Effector memory CD8-positive, alpha-beta T cell (primary cell): Measurements from ENCODE around the gene AATF.

Experiments used
- ATAC-seq: fragments of 150-1000 bp; cut with Tn5 transposase; replicated peaks from 2 replicates; pipeline ENCODE4 v1.10.0; 2021; ENCODE audit warnings: mild to moderate bottlenecking, moderate library complexity
- DNase-seq, 3 experiments: peaks; one replicate each; pipeline ENCODE4 v3.0.0; 2021
- H3K27ac Mint-ChIP-seq, 2 donors: one replicate each; pipeline ENCODE4 v1.8.0; 2022; ENCODE audit warnings: mild to moderate bottlenecking in 2 of 2, mixed read lengths in 2 of 2, moderate library complexity in 2 of 2
- H3K27me3 Mint-ChIP-seq, 2 donors: one replicate each; pipeline ENCODE4 v1.8.0; 2022; ENCODE audit warnings: mixed read lengths in 2 of 2
- H3K36me3 Mint-ChIP-seq: one replicate; pipeline ENCODE4 v1.8.0; 2022; ENCODE audit warnings: mild to moderate bottlenecking, moderate library complexity, mixed read lengths; ENCODE audit not compliant: insufficient read depth
- H3K4me1 Mint-ChIP-seq, 2 donors: one replicate each; pipeline ENCODE4 v1.8.0; 2022; ENCODE audit warnings: low read depth in 2 of 2, mixed read lengths in 2 of 2
- H3K4me3 Mint-ChIP-seq, 2 donors: one replicate each; pipeline ENCODE4 v1.8.0; 2022; ENCODE audit warnings: mild to moderate bottlenecking in 2 of 2, mixed read lengths in 2 of 2, moderate library complexity in 2 of 2
- H3K9me3 Mint-ChIP-seq, 2 donors: one replicate each; pipeline ENCODE4 v1.8.0; 2022; ENCODE audit warnings: mixed read lengths in 2 of 2

The AATF gene

DNA sequence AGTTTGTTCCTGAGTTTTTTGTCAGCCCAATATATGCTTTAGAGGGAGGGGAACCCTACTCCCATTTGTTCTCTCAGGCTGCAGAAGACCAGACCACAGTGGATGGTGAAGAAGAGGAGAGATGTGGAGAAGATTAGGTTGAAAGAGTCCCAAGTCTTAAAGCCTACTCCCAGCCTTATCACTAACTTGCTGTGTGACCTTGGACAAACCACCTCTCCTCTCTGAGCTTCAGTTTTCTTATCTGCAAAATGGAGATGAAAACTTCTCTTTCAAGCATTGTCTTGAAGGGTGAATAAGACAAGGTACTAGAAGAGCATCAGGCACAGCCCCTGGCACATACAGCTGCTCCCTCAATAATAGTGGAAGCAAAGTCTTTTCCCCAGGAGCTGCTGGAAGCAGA lies 26.6 kb upstream of the AATF start:
- Mint-ChIP-seq H3K4me1 (no peaks in the 10 kb centered on the region), H3K27ac (no peak overlapping the region), H3K36me3 (peaks cover 2% of the 10 kb centered on the region), H3K4me3 (no peak overlapping the region), H3K9me3 (no peaks in the 10 kb centered on the region), H3K27me3 (peaks cover 41 to 87% of the 10 kb centered on the region in 2 donors)
- DNase-seq, result no peak
- no peak for ATAC-seq

DNA sequence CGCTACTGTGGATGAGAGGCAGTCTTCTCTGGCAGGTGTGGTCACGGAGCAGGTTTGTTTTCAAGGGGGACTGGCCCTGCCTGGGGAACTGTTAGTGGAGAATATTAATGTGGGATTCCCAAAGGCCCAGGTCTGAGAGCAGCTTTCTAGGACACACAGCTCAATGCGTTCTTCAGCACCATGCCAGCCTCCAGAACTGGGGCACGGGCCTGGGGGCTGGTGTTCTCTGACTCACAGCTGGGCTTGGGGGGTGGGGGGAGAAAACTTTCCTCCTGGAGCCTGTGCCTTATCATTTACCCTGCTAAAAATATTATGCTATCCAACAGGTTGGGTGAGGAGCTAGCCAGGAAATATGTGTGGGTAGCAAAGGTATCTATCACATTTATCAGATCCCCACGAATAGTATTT lies 24.9 kb upstream of the AATF start:
- Mint-ChIP-seq H3K4me1 (peaks cover 3 to 9% of the 10 kb centered on the region in 2 donors), H3K27ac (no peak overlapping the region), H3K36me3 (peaks cover 2% of the 10 kb centered on the region), H3K9me3 (no peaks in the 10 kb centered on the region), H3K27me3 (peaks cover 54 to 92% of the 10 kb centered on the region in 2 donors), H3K4me3 (no peak overlapping the region)
- ATAC-seq (no peak), DNase-seq (no peak)

DNA sequence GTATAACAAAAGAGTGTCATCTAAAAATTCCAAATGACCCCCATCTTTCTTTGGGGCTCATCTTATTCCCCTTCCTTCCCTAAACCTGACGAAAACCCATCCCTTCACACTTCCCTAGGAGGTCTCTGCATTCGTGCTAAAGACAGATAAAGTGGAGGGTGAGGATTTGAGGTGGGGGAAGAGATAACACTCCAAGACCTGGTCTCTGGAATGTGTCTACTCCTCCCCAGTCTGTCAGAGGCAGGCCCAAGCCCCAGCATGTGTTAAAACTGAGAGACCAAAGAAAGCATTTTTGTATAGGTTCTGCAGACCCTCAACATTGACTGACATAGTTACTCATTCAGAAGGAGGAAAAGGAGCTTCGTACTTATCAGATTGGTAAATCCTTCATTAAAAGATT lies 22.5 kb upstream of the AATF start:
- Mint-ChIP-seq H3K9me3 (no peaks in the 10 kb centered on the region), H3K27me3 (peaks cover 54 to 92% of the 10 kb centered on the region in 2 donors), H3K4me3 (no peak overlapping the region), H3K27ac (no peak overlapping the region), H3K36me3 (peaks cover 2% of the 10 kb centered on the region), H3K4me1 (peaks cover 3 to 10% of the 10 kb centered on the region in 2 donors)
- DNase-seq, result no peak
- ATAC-seq, result no peak

DNA sequence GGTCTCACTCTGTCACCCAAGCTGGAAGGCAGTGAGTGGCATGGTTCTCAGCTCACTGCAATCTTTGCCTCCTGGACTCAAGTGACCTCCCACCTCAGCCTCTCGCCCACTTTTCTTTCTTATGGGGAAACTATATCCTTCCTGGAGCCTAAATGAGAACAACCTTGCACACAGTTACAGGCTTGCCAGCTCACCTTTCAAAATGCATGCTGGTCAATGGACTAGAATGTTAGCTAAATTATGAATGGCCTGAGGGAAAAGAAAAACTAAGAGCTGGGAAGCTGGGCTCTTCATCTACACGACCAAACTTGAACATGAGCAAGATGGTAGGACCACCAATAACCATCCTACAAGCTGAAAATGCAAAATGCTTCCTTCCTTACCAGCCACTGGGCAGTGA lies 22.1 kb upstream of the AATF start:
- H3K27me3 Mint-ChIP-seq, result peaks cover 58 to 92% of the 10 kb centered on the region in 2 donors
- peaks cover 2% of the 10 kb centered on the region for H3K36me3 Mint-ChIP-seq
- DNase-seq (no peak), ATAC-seq (no peak)
- H3K9me3 Mint-ChIP-seq, result no peaks in the 10 kb centered on the region
- H3K4me1 Mint-ChIP-seq, result peaks cover 3 to 10% of the 10 kb centered on the region in 2 donors
- no peak overlapping the region for H3K4me3 Mint-ChIP-seq
- H3K27ac Mint-ChIP-seq, result no peak overlapping the region

DNA sequence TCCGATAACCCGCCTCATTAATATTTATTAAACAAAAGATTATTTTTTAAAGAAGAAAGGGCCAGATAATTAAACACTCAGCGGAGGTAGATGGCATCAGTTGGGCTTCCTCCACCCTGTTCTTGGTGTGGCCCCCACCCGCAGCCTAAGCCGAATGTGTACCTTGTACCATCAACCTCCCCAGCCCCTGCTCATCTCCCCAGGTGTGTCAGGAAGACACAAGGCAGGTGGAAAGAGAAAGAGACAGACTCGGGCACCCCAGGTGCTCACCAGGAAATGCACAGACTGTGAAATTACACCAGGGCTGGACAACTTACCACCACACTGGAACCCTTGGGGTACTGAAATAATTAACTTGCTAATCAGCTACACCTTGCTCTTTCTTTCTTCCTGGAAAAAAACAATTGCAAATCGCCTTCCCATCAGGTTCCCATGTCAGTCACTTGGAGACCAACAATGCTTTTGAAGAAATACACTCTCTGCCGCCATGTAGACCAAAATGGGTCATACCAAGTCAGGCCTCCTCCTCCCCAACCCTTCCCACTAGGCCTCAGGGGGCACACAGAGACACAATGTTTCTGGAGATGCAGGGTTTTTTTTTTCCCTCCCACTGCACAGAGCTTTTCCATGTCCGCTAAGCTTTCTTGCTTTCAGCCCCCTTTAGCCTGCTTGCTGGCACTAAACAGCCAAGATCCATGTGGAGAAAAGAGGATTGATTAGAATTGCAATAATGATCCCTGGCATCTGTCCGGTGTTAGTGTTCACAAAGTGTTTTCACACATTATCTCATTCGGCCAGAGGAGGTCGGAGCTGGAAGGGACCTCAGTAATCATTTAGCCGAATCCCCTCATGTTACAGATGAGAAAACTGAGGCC lies 20.0 kb upstream of the AATF start:
- Mint-ChIP-seq H3K4me1 (peaks cover 21 to 26% of the 10 kb centered on the region in 2 donors), H3K4me3 (peak overlapping the region in 1 of 2 donors; percentile 7), H3K27ac (no peak overlapping the region), H3K9me3 (no peaks in the 10 kb centered on the region), H3K27me3 (peaks cover 65 to 92% of the 10 kb centered on the region in 2 donors), H3K36me3 (peaks cover 11% of the 10 kb centered on the region)
- DNase-seq (no peak), ATAC-seq (no peak)

DNA sequence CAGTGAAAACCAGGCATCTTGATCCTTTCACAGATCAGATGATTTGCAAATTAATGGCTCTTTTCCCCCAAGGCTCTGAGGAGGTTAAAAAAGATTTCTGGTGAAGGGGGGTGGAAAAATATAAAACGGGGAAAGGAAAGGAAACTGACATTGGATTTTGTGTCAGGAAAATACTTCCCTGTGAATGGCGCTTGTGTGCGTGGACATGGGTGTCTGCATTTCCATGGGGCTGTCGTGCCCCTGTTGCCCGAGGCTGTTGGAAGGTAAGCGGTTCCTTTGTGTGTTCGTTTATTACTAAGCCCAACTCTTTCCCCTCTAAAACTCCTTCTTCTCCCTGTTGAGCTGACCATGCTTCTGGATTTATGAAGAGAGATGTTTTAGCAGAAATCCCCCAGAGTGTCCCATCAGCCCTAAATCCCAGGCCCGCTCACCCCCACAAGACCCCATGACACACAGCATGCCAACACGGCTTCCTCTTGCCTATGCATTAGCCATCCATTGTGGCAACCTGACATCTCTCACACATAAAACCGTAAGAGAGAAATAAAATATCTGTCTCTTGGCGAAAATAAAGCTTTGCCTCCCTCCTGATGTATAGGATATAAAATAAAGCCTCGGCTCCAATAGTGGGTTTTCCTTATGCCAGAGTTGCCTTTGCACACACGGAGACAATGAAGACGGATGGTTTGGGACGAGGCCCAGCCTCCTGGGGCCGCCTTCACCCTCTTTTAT lies 18.7 kb upstream of the AATF start:
- H3K27me3 Mint-ChIP-seq, result peaks cover 73 to 97% of the 10 kb centered on the region in 2 donors
- no peak overlapping the region for H3K27ac Mint-ChIP-seq
- DNase-seq (no peak), ATAC-seq (no peak)
- peaks cover 12% of the 10 kb centered on the region for H3K36me3 Mint-ChIP-seq
- no peaks in the 10 kb centered on the region for H3K9me3 Mint-ChIP-seq
- no peak overlapping the region for H3K4me3 Mint-ChIP-seq
- H3K4me1 Mint-ChIP-seq, result peaks cover 28 to 32% of the 10 kb centered on the region in 2 donors

DNA sequence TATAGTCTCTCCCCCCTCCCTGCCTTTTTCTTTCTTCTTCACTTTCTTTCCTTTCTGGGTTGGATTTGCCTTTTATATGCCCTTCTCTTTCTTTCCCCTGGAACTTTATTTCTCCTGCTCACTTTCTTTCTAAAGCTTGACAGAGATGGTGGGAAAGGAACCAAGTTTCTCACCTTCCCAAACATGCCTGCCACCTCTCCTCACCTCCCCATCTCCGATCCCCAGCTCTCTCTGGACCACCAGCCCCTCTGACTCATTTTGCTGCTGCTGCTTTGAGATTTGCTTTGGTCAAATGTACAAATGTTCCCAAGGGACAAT lies 18.2 kb upstream of the AATF start:
- H3K36me3 Mint-ChIP-seq, result peaks cover 13% of the 10 kb centered on the region
- no peaks in the 10 kb centered on the region for H3K9me3 Mint-ChIP-seq
- ATAC-seq, result no peak
- H3K4me3 Mint-ChIP-seq, result no peak overlapping the region
- no peak overlapping the region for H3K27ac Mint-ChIP-seq
- DNase-seq, result no peak
- peaks cover 33 to 37% of the 10 kb centered on the region in 2 donors for H3K4me1 Mint-ChIP-seq
- H3K27me3 Mint-ChIP-seq, result peaks cover 79 to 97% of the 10 kb centered on the region in 2 donors

DNA sequence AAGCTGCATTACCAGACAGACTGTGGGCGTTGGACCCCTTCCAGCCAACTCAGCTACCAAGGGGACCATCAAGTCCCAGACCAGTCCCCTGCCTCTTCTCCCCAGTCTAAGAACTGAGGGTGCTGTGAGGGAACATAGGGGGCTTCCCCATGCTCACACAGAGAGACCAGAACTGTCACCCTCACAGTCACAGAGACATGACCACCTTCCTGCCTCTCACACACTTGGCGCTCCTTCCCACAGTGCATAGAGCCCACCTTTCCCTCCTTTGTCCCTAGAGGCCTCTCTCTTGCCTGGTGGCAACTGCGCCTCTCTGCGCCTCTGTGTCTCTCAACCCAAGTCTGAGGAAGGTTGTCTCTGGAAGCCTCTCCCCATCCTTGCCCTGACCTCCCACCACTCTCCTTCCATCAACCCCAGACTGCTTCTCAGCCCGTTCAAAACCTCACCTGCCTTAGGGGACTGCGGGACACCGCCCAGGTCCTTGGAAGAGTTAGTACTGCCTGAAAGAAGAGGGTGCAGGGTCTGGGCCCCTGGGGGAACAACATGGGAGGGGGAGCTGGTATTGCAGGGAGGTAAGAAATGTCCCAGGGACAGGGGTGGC lies 17.6 kb upstream of the AATF start:
- no peak for DNase-seq
- no peak overlapping the region for H3K27ac Mint-ChIP-seq
- H3K36me3 Mint-ChIP-seq, result peaks cover 17% of the 10 kb centered on the region
- no peak for ATAC-seq
- peaks cover 85 to 98% of the 10 kb centered on the region in 2 donors for H3K27me3 Mint-ChIP-seq
- peaks cover 40 to 42% of the 10 kb centered on the region in 2 donors for H3K4me1 Mint-ChIP-seq
- H3K4me3 Mint-ChIP-seq, result peak overlapping the region in 1 of 2 donors; percentile 45
- H3K9me3 Mint-ChIP-seq, result no peaks in the 10 kb centered on the region

DNA sequence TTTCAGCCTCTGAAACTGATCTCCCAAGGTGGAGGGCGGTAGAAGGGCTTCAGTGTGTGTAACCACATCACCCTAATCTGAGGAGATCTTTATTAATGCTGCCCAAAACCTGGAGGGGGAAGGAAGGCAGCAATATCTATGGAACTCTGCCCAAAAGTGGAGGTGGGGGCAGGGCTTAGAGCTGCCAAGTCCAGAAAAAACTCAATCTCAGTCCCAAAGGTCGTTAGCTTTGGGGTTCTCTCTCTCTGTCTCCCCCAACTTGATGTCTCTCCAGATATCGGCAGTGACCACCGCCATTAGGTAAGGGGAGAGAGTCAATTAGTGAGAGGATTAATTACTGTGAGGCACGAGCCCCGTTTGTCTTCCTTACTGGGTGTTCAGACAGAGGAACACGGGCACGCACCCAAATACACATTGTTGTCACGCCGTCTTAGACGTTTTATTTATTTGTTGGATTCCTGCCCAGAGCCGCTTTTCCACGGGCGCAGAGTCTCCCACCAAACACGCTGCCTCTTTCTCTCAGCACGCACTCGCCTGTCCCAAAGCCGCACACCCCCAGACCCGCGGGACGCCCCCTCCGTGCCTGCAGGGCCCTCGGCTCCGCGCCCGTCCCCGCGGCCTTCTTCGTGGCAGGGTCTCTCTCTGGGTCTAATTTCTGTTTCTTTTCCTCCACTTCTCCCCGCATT lies 16.9 kb upstream of the AATF start:
- peaks cover 87 to 100% of the 10 kb centered on the region in 2 donors for H3K27me3 Mint-ChIP-seq
- ATAC-seq, result no peak
- peak overlapping the region; percentile 45 to 61 for H3K4me3 Mint-ChIP-seq
- peaks cover 41 to 43% of the 10 kb centered on the region in 2 donors for H3K4me1 Mint-ChIP-seq
- H3K27ac Mint-ChIP-seq, result no peak overlapping the region
- H3K36me3 Mint-ChIP-seq, result peaks cover 19% of the 10 kb centered on the region
- no peaks in the 10 kb centered on the region for H3K9me3 Mint-ChIP-seq
- DNase-seq, result peak in 1 of 3 experiments; percentile 11

DNA sequence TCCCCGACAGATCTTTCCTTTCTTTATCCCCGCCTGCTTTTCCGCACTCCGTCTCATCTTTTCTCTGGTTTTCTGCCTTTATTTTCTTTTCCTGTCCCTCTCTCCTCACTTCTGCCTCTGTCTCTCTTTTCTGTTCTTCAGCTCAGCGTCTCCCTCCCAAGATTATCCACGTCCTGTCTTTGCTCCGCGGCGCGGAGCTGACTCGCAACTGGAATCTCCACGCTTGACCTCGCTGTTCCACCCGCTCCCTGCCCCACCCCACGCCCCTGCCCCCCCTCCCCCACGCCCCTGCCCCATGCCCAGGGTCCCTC lies 16.4 kb upstream of the AATF start:
- peaks cover 44 to 47% of the 10 kb centered on the region in 2 donors for H3K4me1 Mint-ChIP-seq

DNA sequence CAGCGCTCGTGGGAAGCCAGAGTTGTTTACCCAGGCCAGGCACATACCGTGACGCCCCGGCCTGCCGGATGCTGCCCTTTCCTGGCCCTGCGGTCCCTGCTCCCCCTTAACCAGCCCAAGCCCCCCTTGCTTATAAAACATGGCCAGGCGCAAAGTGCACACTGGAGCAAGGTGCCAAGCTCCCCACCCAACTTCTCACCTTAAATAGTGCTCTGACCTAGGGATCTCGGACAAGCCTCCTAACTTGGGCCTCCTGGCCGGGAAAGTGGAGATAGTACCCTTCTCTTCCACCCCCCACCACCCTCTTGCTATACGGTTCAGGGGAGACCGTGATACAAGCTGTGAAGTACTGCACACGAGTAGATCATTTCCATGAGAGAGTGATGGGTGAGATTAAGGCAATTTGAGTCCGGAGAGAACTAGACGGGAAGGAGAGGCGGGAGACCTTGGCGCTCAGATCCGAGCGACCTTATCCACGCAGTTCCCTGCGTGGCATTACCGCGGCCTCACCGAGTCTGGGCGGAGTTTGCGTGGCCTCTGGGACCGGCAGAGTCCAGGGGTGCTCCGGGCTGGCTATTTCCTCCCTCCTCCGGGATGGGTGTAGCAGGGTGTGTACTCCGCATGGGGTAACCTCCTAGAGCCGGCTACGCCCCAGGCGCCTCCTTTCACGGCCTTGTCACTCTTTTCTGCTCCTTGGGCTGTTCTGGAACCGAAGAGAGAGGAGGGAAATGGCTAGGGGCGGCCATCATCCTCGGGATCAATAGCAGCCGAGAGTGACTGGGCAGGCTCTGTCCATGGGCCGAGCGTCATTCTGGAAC lies 15.9 kb upstream of the AATF start:
- no peak overlapping the region for H3K27ac Mint-ChIP-seq
- peaks cover 50 to 51% of the 10 kb centered on the region in 2 donors for H3K4me1 Mint-ChIP-seq
- ATAC-seq, result no peak
- peaks cover 90 to 100% of the 10 kb centered on the region in 2 donors for H3K27me3 Mint-ChIP-seq
- peaks cover 24% of the 10 kb centered on the region for H3K36me3 Mint-ChIP-seq
- H3K9me3 Mint-ChIP-seq, result no peaks in the 10 kb centered on the region
- DNase-seq, result no peak
- peak overlapping the region; percentile 45 to 61 for H3K4me3 Mint-ChIP-seq

More for the DNA sequence above, 16.4 kb upstream of the AATF start:
- peak overlapping the region; percentile 45 to 61 for H3K4me3 Mint-ChIP-seq
- ATAC-seq, result no peak
- H3K36me3 Mint-ChIP-seq, result peaks cover 21% of the 10 kb centered on the region
- H3K9me3 Mint-ChIP-seq, result no peaks in the 10 kb centered on the region
- H3K27ac Mint-ChIP-seq, result no peak overlapping the region
- no peak for DNase-seq
- H3K27me3 Mint-ChIP-seq, result peaks cover 90 to 100% of the 10 kb centered on the region in 2 donors

DNA sequence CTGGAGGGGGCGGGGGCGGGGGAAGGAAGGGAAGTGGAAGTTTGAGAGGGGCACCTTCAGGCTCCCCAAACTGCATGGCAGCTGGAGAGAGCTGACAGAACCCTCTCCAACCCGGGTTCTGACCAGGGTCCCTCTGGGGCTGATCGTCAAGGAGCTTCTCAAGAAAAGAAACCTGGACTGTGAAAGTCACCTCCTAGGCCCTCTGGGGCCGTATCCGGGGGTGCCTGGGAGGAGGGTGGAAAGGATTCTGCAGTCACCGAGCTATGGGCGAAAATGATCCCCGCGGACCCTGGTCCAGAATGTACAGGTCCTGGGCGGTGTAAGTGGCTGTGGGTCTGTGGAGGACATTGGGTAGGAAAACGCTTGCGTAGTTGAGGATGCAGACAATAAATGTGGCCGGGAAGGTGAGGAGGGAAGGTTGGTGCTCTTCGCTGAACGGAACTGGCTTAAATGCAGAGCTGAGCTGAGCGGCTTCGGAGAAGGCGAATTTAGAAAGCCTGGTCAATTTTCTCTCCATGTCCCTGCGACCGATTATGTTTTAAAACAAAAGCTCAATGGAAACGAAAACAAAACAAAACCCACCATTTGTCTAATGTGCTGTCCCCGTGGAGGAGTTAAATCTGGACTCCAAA lies 15.1 kb upstream of the AATF start:
- H3K36me3 Mint-ChIP-seq, result peaks cover 29% of the 10 kb centered on the region
- ATAC-seq (no peak), DNase-seq (no peak)
- no peak overlapping the region for H3K27ac Mint-ChIP-seq
- H3K4me1 Mint-ChIP-seq, result peaks cover 53% of the 10 kb centered on the region in 2 donors
- peaks cover 88 to 100% of the 10 kb centered on the region in 2 donors for H3K27me3 Mint-ChIP-seq
- H3K4me3 Mint-ChIP-seq, result peak overlapping the region; percentile 45 to 61
- H3K9me3 Mint-ChIP-seq, result no peaks in the 10 kb centered on the region
